ENCODE results near the gene ELOVL6. TPM values are rescaled to one million over a fixed set of nuclear protein-coding genes. Genes with fewer than 3 reads are reported as not detected.

The ELOVL6 gene
- total and polyA plus RNA-seq, 10 of the 15 experiments (the other 5 are each of a cell fraction or from before 2014, with no cell fraction given) = 3.9 to 33.5 (median 8.1) TPM

- TF ChIP-seq RB1 (IDR thresholded peaks at IDR 0.05; ENCODE audit: borderline replicate concordance) (no peak), ZSCAN29 (IDR thresholded peaks at IDR 0.05) (no peak), BRCA1 (IDR thresholded peaks at IDR 0.05; ENCODE audit: low read depth, low read length) (no peak), PBX3 (IDR thresholded peaks at IDR 0.05; ENCODE audit: insufficient replicate concordance, low read depth, low read length) (no peak)
Measured at GRCh38 chr4:110128472-110128919, 69.9 kb downstream of the ELOVL6 start (continued).

- H3K4me3 ChIP-seq = no peak overlapping the region
- H3K36me3 ChIP-seq (ENCODE audit: control insufficient read depth in 2 of 2, insufficient read depth in 2 of 2, low read length in 1 of 2) = no peaks in the 10 kb centered on the region
- TF ChIP-seq IKZF1 (conservative IDR thresholded peaks at IDR 0.05) = no peak
- TF ChIP-seq ZNF24 (IDR thresholded peaks at IDR 0.05) = no peak
- H4K20me1 ChIP-seq (ENCODE audit: control insufficient read depth, insufficient read depth) = no peaks in the 10 kb centered on the region
- H3K4me2 ChIP-seq (ENCODE audit: control insufficient read depth, insufficient read depth) = no peak overlapping the region
- in situ Hi-C loops (cut with MboI) (no loop called here), intact Hi-C loops (cut with micrococcal nuclease; ENCODE audit: unreplicated experiment) (no loop called here)
- no peak for ATAC-seq
- POLR2A ChIA-PET = interaction anchor here (1.2 kb wide), 1 partner anchor 9 kb away, joined by 4 read pairs; no protein-coding TSS in a partner anchor
- no peaks in the 10 kb centered on the region for H3K79me2 ChIP-seq (ENCODE audit: control insufficient read depth, insufficient read depth, low read length)
- WGBS (ENCODE audit: insufficient coverage, insufficient replicate concordance, low lambda C conversion rate, missing lambda C conversion rate) = 55% methylated on average over 4 of the region's 4 CpGs
- H2AFZ ChIP-seq (ENCODE audit: control insufficient read depth, low read depth, low read length) = no peak overlapping the region
- H3K9me3 ChIP-seq (replicated peaks; ENCODE audit: control insufficient read depth, insufficient read depth, low read length) = no peaks in the 10 kb centered on the region
- H3K27me3 ChIP-seq (replicated peaks in 1 of 2; ENCODE audit: control insufficient read depth in 2 of 2, insufficient read depth in 2 of 2, low read length in 1 of 2) = no peaks in the 10 kb centered on the region
- no peak overlapping the region for H3K27ac ChIP-seq (ENCODE audit: control insufficient read depth, insufficient read depth)
- CTCF ChIA-PET = interaction anchor here (0.7 to 2.0 kb wide), 3 partner anchors 9 to 79 kb away, joined by 3 to 8 read pairs (median 3); no protein-coding TSS in a partner anchor
- no peak for DNase-seq (ENCODE audit: low read depth, low spot score)
- SMC1A ChIA-PET (ENCODE audit: uncharacterized antibody, unreplicated experiment) = interaction anchor here (1.9 to 4.6 kb wide), 3 partner anchors 9 to 73 kb away, joined by 7 to 21 read pairs (median 17); no protein-coding TSS in a partner anchor
- no peak overlapping the region for H3K9ac ChIP-seq (ENCODE audit: control insufficient read depth, insufficient read depth, low read length)
- RAD21 ChIA-PET (ENCODE audit: unreplicated experiment) = interaction anchor here (1.0 kb wide), 1 partner anchor 71 kb away, joined by 3 read pairs; the partner anchor contains the start of gene ELOVL6
- no peaks in the 10 kb centered on the region for H3K4me1 ChIP-seq (ENCODE audit: control insufficient read depth, insufficient read depth, low read length)
- no TSS peak for BruUV-seq (replicated peaks)
- no peak for FAIRE-seq
Measured at GRCh38 chr4:110128029-110128428, 70.4 kb downstream of the ELOVL6 start.
